Liver (tissue), 9 donors: ENCODE measurements around the gene PLA2G4A. TPM values are rescaled to one million over a fixed set of nuclear protein-coding genes. Genes with fewer than 3 reads are reported as not detected.

Source experiments
- DNase-seq: peaks from one replicate; pipeline ENCODE4 v3.0.0-alpha.2; 2017; ENCODE audit warnings: low spot score
- H3K27ac ChIP-seq, 2 donors: one replicate each; pipeline ENCODE4 v1.7.0; 2013; ENCODE audit warnings: inconsistent platforms in 2 of 2, low read length in 2 of 2, control low read depth in 1 of 2, low read depth in 1 of 2, mild to moderate bottlenecking in 1 of 2
- H3K27me3 ChIP-seq, 4 donors: one replicate each; pipeline versions ENCODE4 v1.6.1 to v1.7.0; 2013; ENCODE audit warnings: low read length in 3 of 4, inconsistent platforms in 1 of 4, mild to moderate bottlenecking in 1 of 4, moderate library complexity in 1 of 4; ENCODE audit not compliant: control insufficient read depth in 4 of 4, insufficient read depth in 4 of 4
- H3K36me3 ChIP-seq, 4 donors: one replicate each; pipeline versions ENCODE4 v1.6.1 to v1.7.0; 2013; ENCODE audit warnings: low read length in 3 of 4, mild to moderate bottlenecking in 3 of 4, low read depth in 1 of 4, moderate library complexity in 1 of 4; ENCODE audit not compliant: control insufficient read depth in 4 of 4, insufficient read depth in 3 of 4
- H3K4me1 ChIP-seq, 4 donors: one replicate each; pipeline versions ENCODE4 v1.6.1 to v1.7.0; 2013; ENCODE audit warnings: low read length in 3 of 4, mild to moderate bottlenecking in 3 of 4, moderate library complexity in 1 of 4; ENCODE audit not compliant: control insufficient read depth in 4 of 4, insufficient read depth in 4 of 4
- H3K4me3 ChIP-seq, 3 donors: one replicate each; pipeline versions ENCODE4 v1.6.1 to v1.7.0; 2013; ENCODE audit warnings: low read length in 3 of 3, control low read depth in 1 of 3, low read depth in 1 of 3, mild to moderate bottlenecking in 1 of 3
- H3K9ac ChIP-seq, 2 donors: one replicate each; pipeline ENCODE4 v1.7.0; 2013; ENCODE audit warnings: low read length in 2 of 2, mild to moderate bottlenecking in 2 of 2, moderate library complexity in 2 of 2, control low read depth in 1 of 2, low read depth in 1 of 2
- H3K9me3 ChIP-seq, 4 donors: one replicate each; pipeline versions ENCODE4 v1.6.1 to v1.7.0; 2013; ENCODE audit warnings: low read length in 3 of 4; ENCODE audit not compliant: control insufficient read depth in 4 of 4
- EGR1 ChIP-seq, 2 donors: IDR thresholded peaks; 2 replicates each; pipeline ENCODE4 v1.6.1; 2016 to 2018; ENCODE audit warnings: antibody characterized with exemption in 2 of 2, low read depth in 2 of 2
- FOXA1 ChIP-seq: IDR thresholded peaks from 2 replicates; pipeline ENCODE4 v1.6.1; 2016; ENCODE audit warnings: antibody characterized with exemption
- FOXA2 ChIP-seq: IDR thresholded peaks from 2 replicates; pipeline ENCODE4 v1.6.1; 2016; ENCODE audit warnings: antibody characterized with exemption
- HNF4A ChIP-seq, 2 donors: conservative IDR thresholded peaks; 2 replicates each; pipeline ENCODE4 v1.6.1; 2016; ENCODE audit warnings: antibody characterized with exemption in 2 of 2, mild to moderate bottlenecking in 2 of 2
- JUND ChIP-seq, 2 donors: IDR thresholded peaks; 2 replicates each; pipeline ENCODE4 v1.6.1; 2016; ENCODE audit warnings: antibody characterized with exemption in 2 of 2
- NR2F2 ChIP-seq: IDR thresholded peaks from 2 replicates; pipeline ENCODE4 v1.6.1; 2016; ENCODE audit warnings: antibody characterized with exemption
- RXRA ChIP-seq, 2 donors: IDR thresholded peaks; 2 replicates each; pipeline ENCODE4 v1.6.1; 2017 to 2018; ENCODE audit warnings: antibody characterized with exemption in 2 of 2, mild to moderate bottlenecking in 1 of 2
- TAF1 ChIP-seq: conservative IDR thresholded peaks from 2 replicates; pipeline ENCODE4 v1.6.1; 2016; ENCODE audit warnings: antibody characterized with exemption, mild to moderate bottlenecking
- WGBS: extraction: QIAGEN DNeasy Blood & Tissue Kit; methylation state at CpG from one replicate; pipeline ENCODE4 v1.1.7; 2013; 5-methylcytosine and 5-hydroxymethylcytosine counted together
- polyA plus RNA-seq, 2 donors: library from polyadenylated mRNA; stranded (reverse) in 1 of 2; unstranded in 1 of 2; fragments of 200-250 nt in 1 of 2; fragments of >200 nt in 1 of 2; fragmentation: Nextera tagmentation in 1 of 2; extraction: Ambion mirVana in 1 of 2; gene quantifications; one replicate each; pipeline versions ENCODE4 v1.2.1 to v1.2.3, GENCODE V29; 2013 to 2015
- total RNA-seq, 2 donors: library from RNA; depleted of rRNA; stranded (reverse); fragments of >200 nt; gene quantifications; one replicate each; pipeline ENCODE4 v1.2.3, GENCODE V29; 2014
- TF ChIP-seq, protein P1 (sequence below): IDR thresholded peaks from 2 replicates; pipeline ENCODE4 v1.6.1; 2016; ENCODE audit warnings: antibody characterized with exemption
- TF ChIP-seq, protein P2 (sequence below): fragments of 150-350 bp; IDR thresholded peaks from 2 replicates; pipeline ENCODE4 v1.5.1; 2017; ENCODE audit warnings: improper control_type of control experiment, low read depth, low read length; ENCODE audit not compliant: missing input control
- TF ChIP-seq, protein P3 (sequence below): IDR thresholded peaks from 2 replicates; pipeline ENCODE4 v1.6.1; 2016; ENCODE audit warnings: antibody characterized with exemption
- TF ChIP-seq, protein P4 (sequence below): IDR thresholded peaks from 2 replicates; pipeline ENCODE4 v1.6.1; 2016; ENCODE audit warnings: antibody characterized with exemption
- donor health status: healthy.
- donor health status: healthy.
- donor health status: healthy.
- donor health status: healthy.
- donor health status: healthy.

PLA2G4A gene
- total and polyA plus RNA-seq, 4 donors = 0.39 to 2.5 (median 1.1) TPM

DNA sequence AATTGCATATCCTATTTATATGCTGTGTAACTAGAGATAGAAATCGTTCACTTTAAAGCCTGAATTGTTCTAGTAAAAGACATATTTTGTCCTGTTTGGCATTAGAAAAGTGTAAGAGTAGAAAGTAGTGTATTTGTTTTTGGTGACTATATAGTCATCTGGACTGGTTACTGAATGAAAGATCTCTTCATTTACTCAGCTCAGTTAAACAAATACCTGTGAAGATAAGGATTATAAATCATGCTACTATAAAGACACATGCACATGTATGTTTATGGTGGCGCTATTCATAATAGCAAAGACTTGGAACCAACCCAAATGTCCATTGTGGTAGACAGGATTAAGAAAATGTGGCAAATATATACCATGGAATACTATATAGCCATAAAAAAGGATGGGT is 125.1 kb downstream of the PLA2G4A start:
- no peaks in the 10 kb centered on the region for H3K9me3 ChIP-seq
- H3K36me3 ChIP-seq = no peaks in the 10 kb centered on the region
- 68% methylated on average over 2 of the region's 2 CpGs for WGBS
- H3K9ac ChIP-seq = no peak overlapping the region
- TF ChIP-seq, protein P1, sequence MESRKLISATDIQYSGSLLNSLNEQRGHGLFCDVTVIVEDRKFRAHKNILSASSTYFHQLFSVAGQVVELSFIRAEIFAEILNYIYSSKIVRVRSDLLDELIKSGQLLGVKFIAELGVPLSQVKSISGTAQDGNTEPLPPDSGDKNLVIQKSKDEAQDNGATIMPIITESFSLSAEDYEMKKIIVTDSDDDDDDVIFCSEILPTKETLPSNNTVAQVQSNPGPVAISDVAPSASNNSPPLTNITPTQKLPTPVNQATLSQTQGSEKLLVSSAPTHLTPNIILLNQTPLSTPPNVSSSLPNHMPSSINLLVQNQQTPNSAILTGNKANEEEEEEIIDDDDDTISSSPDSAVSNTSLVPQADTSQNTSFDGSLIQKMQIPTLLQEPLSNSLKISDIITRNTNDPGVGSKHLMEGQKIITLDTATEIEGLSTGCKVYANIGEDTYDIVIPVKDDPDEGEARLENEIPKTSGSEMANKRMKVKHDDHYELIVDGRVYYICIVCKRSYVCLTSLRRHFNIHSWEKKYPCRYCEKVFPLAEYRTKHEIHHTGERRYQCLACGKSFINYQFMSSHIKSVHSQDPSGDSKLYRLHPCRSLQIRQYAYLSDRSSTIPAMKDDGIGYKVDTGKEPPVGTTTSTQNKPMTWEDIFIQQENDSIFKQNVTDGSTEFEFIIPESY = no peak
- no peak for TF ChIP-seq JUND (IDR thresholded peaks at IDR 0.05)
- TF ChIP-seq, protein P2, sequence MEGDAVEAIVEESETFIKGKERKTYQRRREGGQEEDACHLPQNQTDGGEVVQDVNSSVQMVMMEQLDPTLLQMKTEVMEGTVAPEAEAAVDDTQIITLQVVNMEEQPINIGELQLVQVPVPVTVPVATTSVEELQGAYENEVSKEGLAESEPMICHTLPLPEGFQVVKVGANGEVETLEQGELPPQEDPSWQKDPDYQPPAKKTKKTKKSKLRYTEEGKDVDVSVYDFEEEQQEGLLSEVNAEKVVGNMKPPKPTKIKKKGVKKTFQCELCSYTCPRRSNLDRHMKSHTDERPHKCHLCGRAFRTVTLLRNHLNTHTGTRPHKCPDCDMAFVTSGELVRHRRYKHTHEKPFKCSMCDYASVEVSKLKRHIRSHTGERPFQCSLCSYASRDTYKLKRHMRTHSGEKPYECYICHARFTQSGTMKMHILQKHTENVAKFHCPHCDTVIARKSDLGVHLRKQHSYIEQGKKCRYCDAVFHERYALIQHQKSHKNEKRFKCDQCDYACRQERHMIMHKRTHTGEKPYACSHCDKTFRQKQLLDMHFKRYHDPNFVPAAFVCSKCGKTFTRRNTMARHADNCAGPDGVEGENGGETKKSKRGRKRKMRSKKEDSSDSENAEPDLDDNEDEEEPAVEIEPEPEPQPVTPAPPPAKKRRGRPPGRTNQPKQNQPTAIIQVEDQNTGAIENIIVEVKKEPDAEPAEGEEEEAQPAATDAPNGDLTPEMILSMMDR = no peak
- no peak for TF ChIP-seq FOXA2
- no peak for TF ChIP-seq RXRA (IDR thresholded peaks at IDR 0.05)
- TF ChIP-seq TAF1 = no peak
- no peak for TF ChIP-seq EGR1 (IDR thresholded peaks at IDR 0.05; ENCODE audit: low read depth in 2 of 2)
- TF ChIP-seq, protein P3, sequence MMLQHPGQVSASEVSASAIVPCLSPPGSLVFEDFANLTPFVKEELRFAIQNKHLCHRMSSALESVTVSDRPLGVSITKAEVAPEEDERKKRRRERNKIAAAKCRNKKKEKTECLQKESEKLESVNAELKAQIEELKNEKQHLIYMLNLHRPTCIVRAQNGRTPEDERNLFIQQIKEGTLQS = no peak
- TF ChIP-seq, protein P4, sequence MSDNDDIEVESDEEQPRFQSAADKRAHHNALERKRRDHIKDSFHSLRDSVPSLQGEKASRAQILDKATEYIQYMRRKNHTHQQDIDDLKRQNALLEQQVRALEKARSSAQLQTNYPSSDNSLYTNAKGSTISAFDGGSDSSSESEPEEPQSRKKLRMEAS = no peak
- TF ChIP-seq HNF4A (conservative IDR thresholded peaks at IDR 0.05) = no peak
- H3K27ac ChIP-seq = no peak overlapping the region
- DNase-seq = no peak
- no peaks in the 10 kb centered on the region for H3K4me1 ChIP-seq
- no peak overlapping the region for H3K4me3 ChIP-seq
- H3K27me3 ChIP-seq = no peaks in the 10 kb centered on the region

DNA sequence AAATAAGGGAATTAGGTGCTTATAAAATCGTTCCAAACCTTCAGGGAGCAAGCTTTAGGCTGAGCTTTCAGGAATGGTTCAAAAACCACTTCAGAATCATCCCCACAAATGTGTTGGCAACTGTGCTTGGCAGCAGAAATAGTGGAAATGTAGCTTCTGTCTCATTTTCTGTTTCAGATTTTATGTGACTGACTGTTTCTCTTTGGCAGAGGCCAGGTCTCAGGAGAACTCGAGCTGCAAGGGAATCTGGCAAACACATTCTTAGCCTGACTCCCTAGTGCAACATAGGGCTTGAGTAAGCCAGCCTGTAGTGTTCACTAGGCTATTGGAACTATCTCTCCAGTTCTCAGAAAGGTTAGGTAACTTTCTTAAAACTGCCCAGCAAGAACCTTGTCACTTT is 128.6 kb downstream of the PLA2G4A start:
- H3K4me3 ChIP-seq = no peak overlapping the region
- TF ChIP-seq EGR1 (IDR thresholded peaks at IDR 0.05; ENCODE audit: low read depth in 2 of 2) = no peak
- TF ChIP-seq, protein P4 = no peak
- TF ChIP-seq, protein P3 = no peak
- TF ChIP-seq NR2F2 = no peak
- no peak for TF ChIP-seq FOXA1
- TF ChIP-seq, protein P1 = no peak
- no peak for TF ChIP-seq RXRA (IDR thresholded peaks at IDR 0.05)
- 22% methylated on average over 2 of the region's 2 CpGs for WGBS
- H3K9ac ChIP-seq = no peak overlapping the region
- no peaks in the 10 kb centered on the region for H3K36me3 ChIP-seq
- no peak for DNase-seq
- H3K4me1 ChIP-seq = no peaks in the 10 kb centered on the region
- no peaks in the 10 kb centered on the region for H3K9me3 ChIP-seq
- H3K27me3 ChIP-seq = no peaks in the 10 kb centered on the region
- no peak overlapping the region for H3K27ac ChIP-seq
